GM23338 (cell line): ENCODE data around the gene CACNA1F. TPM values are rescaled to one million over a fixed set of nuclear protein-coding genes. Genes with fewer than 3 reads are reported as not detected.

Experiments used
- ATAC-seq: fragments of 200-7000 bp; cut with Tn5 transposase; 3 replicates; pipeline ENCODE4 v1.9.1; 2020
- DNase-seq: peaks from one replicate; pipeline ENCODE4 v3.0.0-alpha.2; 2015; ENCODE audit warnings: low spot score
- H2AFZ ChIP-seq: fragments of 200-600 bp; sonication (generic); 2 replicates; pipeline ENCODE4 v1.8.0; 2016; ENCODE audit warnings: antibody characterized with exemption, mild to moderate bottlenecking, moderate library complexity
- H3F3A ChIP-seq: fragments of 200-600 bp; sonication (generic); replicated peaks from 2 replicates; pipeline ENCODE4 v1.8.0; 2017; ENCODE audit warnings: antibody characterized with exemption, mixed run types, low read depth
- H3K27ac ChIP-seq: fragments of 200-600 bp; sonication (generic); 2 replicates; pipeline ENCODE4 v1.6.1; 2016; ENCODE audit warnings: low read depth
- H3K27me3 ChIP-seq: fragments of 200-600 bp; sonication (generic); 2 replicates; pipeline ENCODE4 v1.8.0; 2016; ENCODE audit warnings: mild to moderate bottlenecking, mixed run types, moderate library complexity; ENCODE audit not compliant: insufficient read depth
- H3K36me3 ChIP-seq: fragments of 200-600 bp; sonication (generic); 2 replicates; pipeline ENCODE4 v1.8.0; 2016; ENCODE audit warnings: mild to moderate bottlenecking; ENCODE audit not compliant: insufficient read depth
- H3K4me1 ChIP-seq: fragments of 200-600 bp; sonication (generic); 2 replicates; pipeline ENCODE4 v1.8.0; 2016; ENCODE audit warnings: mild to moderate bottlenecking, moderate library complexity; ENCODE audit not compliant: insufficient read depth
- H3K4me2 ChIP-seq: fragments of 200-600 bp; sonication (generic); 2 replicates; pipeline ENCODE4 v1.7.1; 2017; ENCODE audit warnings: mixed run types
- H3K4me3 ChIP-seq: fragments of 200-600 bp; sonication (generic); 2 replicates; pipeline ENCODE4 v1.6.1; 2016; ENCODE audit warnings: mixed run types
- H3K79me2 ChIP-seq: fragments of 200-600 bp; sonication (generic); replicated peaks from 2 replicates; pipeline ENCODE4 v1.8.0; 2017; ENCODE audit warnings: mild to moderate bottlenecking; ENCODE audit not compliant: insufficient read depth
- H3K9me2 ChIP-seq: fragments of 200-600 bp; sonication (generic); 2 replicates; pipeline ENCODE4 v1.8.0; 2017; ENCODE audit not compliant: insufficient read depth
- H4K20me1 ChIP-seq: fragments of 200-600 bp; sonication (generic); replicated peaks from 2 replicates; pipeline ENCODE4 v1.8.0; 2017; ENCODE audit warnings: mild to moderate bottlenecking; ENCODE audit not compliant: insufficient read depth
- H3K27ac Mint-ChIP-seq: 2 replicates; pipeline ENCODE4 v1.8.0; 2020; ENCODE audit warnings: inconsistent platforms, mild to moderate bottlenecking, moderate library complexity, mixed read lengths
- H3K27me3 Mint-ChIP-seq: 3 replicates; pipeline ENCODE4 v1.8.0; 2022; ENCODE audit warnings: low read depth, mild to moderate bottlenecking, moderate library complexity, mixed read lengths, inconsistent platforms; ENCODE audit not compliant: insufficient read depth, poor library complexity
- H3K36me3 Mint-ChIP-seq: 3 replicates; pipeline ENCODE4 v1.8.0; 2021; ENCODE audit warnings: low read depth, mild to moderate bottlenecking, inconsistent platforms, moderate library complexity, mixed read lengths
- H3K4me1 Mint-ChIP-seq: 3 replicates; pipeline ENCODE4 v1.8.0; 2020; ENCODE audit warnings: mild to moderate bottlenecking, inconsistent platforms, mixed read lengths
- H3K4me3 Mint-ChIP-seq: 3 replicates; pipeline ENCODE4 v1.8.0; 2021; ENCODE audit warnings: moderate library complexity, mild to moderate bottlenecking, inconsistent platforms, mixed read lengths
- H3K9me3 Mint-ChIP-seq: 3 replicates; pipeline ENCODE4 v1.8.0; 2020; ENCODE audit warnings: moderate library complexity, mild to moderate bottlenecking, inconsistent platforms, mixed read lengths
- CREB1 ChIP-seq: fragments of 250-450 bp; sonication (Bioruptor Pico); IDR thresholded peaks from 2 replicates; pipeline ENCODE4 v1.5.0; 2020; ENCODE audit warnings: low read depth, mild to moderate bottlenecking, moderate library complexity
- NANOG ChIP-seq: IDR thresholded peaks from 2 replicates; pipeline ENCODE4 v1.6.1; 2016; ENCODE audit warnings: antibody characterized with exemption, borderline replicate concordance
- STAT1 ChIP-seq: IDR thresholded peaks from one replicate; pipeline ENCODE4 v1.6.1; 2016; ENCODE audit warnings: antibody characterized with exemption; ENCODE audit not compliant: unreplicated experiment
- polyA plus RNA-seq: library from polyadenylated mRNA; unstranded; fragments of >200 nt; fragmentation: Nextera tagmentation; extraction: Ambion mirVana; gene quantifications from 2 replicates; pipeline ENCODE4 v1.2.1, GENCODE V29; 2016
- total RNA-seq: library from RNA; depleted of rRNA; stranded (reverse); fragments of >200 nt; shearing (Covaris generic); gene quantifications from 2 replicates; pipeline ENCODE4 v1.2.3, GENCODE V29; 2014
- TF ChIP-seq, protein P1 (sequence below): IDR thresholded peaks from 2 replicates; pipeline ENCODE4 v1.6.1; 2016; ENCODE audit warnings: antibody characterized with exemption
- TF ChIP-seq, protein P2 (sequence below): IDR thresholded peaks from one replicate; pipeline ENCODE4 v1.6.1; 2018; ENCODE audit warnings: antibody characterized with exemption; ENCODE audit not compliant: unreplicated experiment
- TF ChIP-seq, protein P3 (sequence below): fragments of 250-450 bp; sonication (Bioruptor Pico); IDR thresholded peaks from 2 replicates; pipeline ENCODE4 v1.5.0; 2020; ENCODE audit warnings: mild to moderate bottlenecking, moderate library complexity

CACNA1F gene
- total and polyA plus RNA-seq, 2 experiments from 2014 or later: 0.44 to 0.90 TPM

DNA sequence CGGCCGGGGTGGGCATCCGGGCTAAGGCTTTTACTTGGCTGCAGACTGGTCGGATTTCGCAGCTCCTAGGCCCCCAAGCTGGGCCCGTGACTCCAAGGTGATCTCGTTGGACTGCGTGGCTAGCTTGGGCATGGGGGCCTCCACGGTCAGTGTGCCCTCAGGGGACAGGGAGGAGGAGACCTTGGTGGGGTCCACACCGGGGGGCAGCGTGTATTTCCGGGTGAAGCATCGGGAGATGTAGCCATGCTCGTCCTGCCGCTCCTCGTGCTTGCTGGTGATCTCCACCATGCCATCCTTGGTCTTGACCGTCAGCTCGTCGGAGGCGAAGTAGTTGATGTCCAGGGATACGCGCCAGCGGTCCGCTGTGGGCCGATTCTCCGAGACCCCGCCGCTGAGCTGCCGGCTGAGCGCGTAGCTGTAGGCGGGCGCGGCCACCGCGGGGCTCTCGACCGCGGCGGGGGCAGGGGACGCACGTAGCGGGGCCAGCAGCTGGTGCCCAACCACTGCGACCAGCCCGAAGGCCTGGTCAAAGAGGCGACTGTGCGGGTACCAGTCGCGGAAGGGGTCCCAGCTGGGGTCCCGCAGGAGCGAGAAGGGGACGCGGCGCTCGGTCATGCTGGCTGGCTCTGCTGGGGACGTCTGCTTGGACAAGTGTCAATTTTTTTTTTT lies 881 bp upstream of the CACNA1F start:
- H3K4me1 Mint-ChIP-seq: peaks cover 8% of the 10 kb centered on the region; the same call in 1 of the 3 replicates
- H3K4me3 ChIP-seq: no peak overlapping the region
- no peaks in the 10 kb centered on the region for H3K4me1 ChIP-seq
- no peaks in the 10 kb centered on the region for H3F3A ChIP-seq
- H4K20me1 ChIP-seq: no peaks in the 10 kb centered on the region
- DNase-seq (no peak), ATAC-seq (no peak)
- no peaks in the 10 kb centered on the region for H3K9me2 ChIP-seq
- no peak overlapping the region for H3K27ac Mint-ChIP-seq
- no peak overlapping the region for H3K27ac ChIP-seq
- no peaks in the 10 kb centered on the region for H3K79me2 ChIP-seq
- H3K4me2 ChIP-seq: no peak overlapping the region
- no peaks in the 10 kb centered on the region for H3K9me3 Mint-ChIP-seq
- no peak overlapping the region for H3K4me3 Mint-ChIP-seq
- H2AFZ ChIP-seq: no peak overlapping the region
- no peaks in the 10 kb centered on the region for H3K36me3 Mint-ChIP-seq
- H3K27me3 ChIP-seq: no peaks in the 10 kb centered on the region
- TF ChIP-seq, protein P1, sequence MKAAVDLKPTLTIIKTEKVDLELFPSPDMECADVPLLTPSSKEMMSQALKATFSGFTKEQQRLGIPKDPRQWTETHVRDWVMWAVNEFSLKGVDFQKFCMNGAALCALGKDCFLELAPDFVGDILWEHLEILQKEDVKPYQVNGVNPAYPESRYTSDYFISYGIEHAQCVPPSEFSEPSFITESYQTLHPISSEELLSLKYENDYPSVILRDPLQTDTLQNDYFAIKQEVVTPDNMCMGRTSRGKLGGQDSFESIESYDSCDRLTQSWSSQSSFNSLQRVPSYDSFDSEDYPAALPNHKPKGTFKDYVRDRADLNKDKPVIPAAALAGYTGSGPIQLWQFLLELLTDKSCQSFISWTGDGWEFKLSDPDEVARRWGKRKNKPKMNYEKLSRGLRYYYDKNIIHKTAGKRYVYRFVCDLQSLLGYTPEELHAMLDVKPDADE: no peak
- TF ChIP-seq, protein P2, sequence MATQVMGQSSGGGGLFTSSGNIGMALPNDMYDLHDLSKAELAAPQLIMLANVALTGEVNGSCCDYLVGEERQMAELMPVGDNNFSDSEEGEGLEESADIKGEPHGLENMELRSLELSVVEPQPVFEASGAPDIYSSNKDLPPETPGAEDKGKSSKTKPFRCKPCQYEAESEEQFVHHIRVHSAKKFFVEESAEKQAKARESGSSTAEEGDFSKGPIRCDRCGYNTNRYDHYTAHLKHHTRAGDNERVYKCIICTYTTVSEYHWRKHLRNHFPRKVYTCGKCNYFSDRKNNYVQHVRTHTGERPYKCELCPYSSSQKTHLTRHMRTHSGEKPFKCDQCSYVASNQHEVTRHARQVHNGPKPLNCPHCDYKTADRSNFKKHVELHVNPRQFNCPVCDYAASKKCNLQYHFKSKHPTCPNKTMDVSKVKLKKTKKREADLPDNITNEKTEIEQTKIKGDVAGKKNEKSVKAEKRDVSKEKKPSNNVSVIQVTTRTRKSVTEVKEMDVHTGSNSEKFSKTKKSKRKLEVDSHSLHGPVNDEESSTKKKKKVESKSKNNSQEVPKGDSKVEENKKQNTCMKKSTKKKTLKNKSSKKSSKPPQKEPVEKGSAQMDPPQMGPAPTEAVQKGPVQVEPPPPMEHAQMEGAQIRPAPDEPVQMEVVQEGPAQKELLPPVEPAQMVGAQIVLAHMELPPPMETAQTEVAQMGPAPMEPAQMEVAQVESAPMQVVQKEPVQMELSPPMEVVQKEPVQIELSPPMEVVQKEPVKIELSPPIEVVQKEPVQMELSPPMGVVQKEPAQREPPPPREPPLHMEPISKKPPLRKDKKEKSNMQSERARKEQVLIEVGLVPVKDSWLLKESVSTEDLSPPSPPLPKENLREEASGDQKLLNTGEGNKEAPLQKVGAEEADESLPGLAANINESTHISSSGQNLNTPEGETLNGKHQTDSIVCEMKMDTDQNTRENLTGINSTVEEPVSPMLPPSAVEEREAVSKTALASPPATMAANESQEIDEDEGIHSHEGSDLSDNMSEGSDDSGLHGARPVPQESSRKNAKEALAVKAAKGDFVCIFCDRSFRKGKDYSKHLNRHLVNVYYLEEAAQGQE: no peak
- TF ChIP-seq NANOG (no peak), STAT1 (no peak), CREB1 (CRISPR knock-in tag) (no peak)
- TF ChIP-seq, protein P3, sequence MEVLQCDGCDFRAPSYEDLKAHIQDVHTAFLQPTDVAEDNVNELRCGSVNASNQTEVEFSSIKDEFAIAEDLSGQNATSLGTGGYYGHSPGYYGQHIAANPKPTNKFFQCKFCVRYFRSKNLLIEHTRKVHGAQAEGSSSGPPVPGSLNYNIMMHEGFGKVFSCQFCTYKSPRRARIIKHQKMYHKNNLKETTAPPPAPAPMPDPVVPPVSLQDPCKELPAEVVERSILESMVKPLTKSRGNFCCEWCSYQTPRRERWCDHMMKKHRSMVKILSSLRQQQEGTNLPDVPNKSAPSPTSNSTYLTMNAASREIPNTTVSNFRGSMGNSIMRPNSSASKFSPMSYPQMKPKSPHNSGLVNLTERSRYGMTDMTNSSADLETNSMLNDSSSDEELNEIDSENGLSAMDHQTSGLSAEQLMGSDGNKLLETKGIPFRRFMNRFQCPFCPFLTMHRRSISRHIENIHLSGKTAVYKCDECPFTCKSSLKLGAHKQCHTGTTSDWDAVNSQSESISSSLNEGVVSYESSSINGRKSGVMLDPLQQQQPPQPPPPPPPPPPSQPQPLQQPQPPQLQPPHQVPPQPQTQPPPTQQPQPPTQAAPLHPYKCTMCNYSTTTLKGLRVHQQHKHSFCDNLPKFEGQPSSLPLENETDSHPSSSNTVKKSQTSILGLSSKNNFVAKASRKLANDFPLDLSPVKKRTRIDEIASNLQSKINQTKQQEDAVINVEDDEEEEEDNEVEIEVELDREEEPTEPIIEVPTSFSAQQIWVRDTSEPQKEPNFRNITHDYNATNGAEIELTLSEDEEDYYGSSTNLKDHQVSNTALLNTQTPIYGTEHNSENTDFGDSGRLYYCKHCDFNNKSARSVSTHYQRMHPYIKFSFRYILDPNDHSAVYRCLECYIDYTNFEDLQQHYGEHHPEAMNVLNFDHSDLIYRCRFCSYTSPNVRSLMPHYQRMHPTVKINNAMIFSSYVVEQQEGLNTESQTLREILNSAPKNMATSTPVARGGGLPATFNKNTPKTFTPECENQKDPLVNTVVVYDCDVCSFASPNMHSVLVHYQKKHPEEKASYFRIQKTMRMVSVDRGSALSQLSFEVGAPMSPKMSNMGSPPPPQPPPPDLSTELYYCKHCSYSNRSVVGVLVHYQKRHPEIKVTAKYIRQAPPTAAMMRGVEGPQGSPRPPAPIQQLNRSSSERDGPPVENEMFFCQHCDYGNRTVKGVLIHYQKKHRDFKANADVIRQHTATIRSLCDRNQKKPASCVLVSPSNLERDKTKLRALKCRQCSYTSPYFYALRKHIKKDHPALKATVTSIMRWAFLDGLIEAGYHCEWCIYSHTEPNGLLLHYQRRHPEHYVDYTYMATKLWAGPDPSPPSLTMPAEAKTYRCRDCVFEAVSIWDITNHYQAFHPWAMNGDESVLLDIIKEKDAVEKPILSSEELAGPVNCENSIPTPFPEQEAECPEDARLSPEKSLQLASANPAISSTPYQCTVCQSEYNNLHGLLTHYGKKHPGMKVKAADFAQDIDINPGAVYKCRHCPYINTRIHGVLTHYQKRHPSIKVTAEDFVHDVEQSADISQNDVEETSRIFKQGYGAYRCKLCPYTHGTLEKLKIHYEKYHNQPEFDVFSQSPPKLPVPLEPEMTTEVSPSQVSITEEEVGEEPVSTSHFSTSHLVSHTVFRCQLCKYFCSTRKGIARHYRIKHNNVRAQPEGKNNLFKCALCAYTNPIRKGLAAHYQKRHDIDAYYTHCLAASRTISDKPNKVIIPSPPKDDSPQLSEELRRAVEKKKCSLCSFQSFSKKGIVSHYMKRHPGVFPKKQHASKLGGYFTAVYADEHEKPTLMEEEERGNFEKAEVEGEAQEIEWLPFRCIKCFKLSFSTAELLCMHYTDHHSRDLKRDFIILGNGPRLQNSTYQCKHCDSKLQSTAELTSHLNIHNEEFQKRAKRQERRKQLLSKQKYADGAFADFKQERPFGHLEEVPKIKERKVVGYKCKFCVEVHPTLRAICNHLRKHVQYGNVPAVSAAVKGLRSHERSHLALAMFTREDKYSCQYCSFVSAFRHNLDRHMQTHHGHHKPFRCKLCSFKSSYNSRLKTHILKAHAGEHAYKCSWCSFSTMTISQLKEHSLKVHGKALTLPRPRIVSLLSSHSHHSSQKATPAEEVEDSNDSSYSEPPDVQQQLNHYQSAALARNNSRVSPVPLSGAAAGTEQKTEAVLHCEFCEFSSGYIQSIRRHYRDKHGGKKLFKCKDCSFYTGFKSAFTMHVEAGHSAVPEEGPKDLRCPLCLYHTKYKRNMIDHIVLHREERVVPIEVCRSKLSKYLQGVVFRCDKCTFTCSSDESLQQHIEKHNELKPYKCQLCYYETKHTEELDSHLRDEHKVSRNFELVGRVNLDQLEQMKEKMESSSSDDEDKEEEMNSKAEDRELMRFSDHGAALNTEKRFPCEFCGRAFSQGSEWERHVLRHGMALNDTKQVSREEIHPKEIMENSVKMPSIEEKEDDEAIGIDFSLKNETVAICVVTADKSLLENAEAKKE (CRISPR knock-in tag): no peak
- H3K27me3 Mint-ChIP-seq: peaks cover 1% of the 10 kb centered on the region
- H3K36me3 ChIP-seq: no peaks in the 10 kb centered on the region
